Measurements from ENCODE around the gene NUDT16L1. TPM values are rescaled to one million over a fixed set of nuclear protein-coding genes. Genes with fewer than 3 reads are reported as not detected.

The NUDT16L1 gene
- total and polyA plus RNA-seq, 9 of the 15 experiments (the other 6 are each of a cell fraction or from before 2014, with no cell fraction given), result 1.4 to 37.6 (median 13.7) TPM

GRCh38 chr16:4697848-4698291 is 4.5 kb downstream of the NUDT16L1 start:
- Histone ChIP-seq H3K79me2 (ENCODE audit: control insufficient read depth, insufficient read depth, low read length) (peaks cover 12% of the 10 kb centered on the region), H3K4me2 (ENCODE audit: insufficient read depth, low read length) (no peak overlapping the region), H3K27ac (ENCODE audit: extremely low read depth, low read depth, low read length) (no peak overlapping the region), H3K4me3 (no peak overlapping the region), H4K20me1 (replicated peaks; ENCODE audit: control insufficient read depth, insufficient read depth, low read length) (peaks cover 8% of the 10 kb centered on the region; the same call in 1 of the 2 replicates), H3K27me3 (ENCODE audit: control insufficient read depth in 2 of 2, insufficient read depth in 2 of 2, low read length in 2 of 2) (no peaks in the 10 kb centered on the region), H3K9ac (ENCODE audit: insufficient read depth in 1 of 2, low read depth in 2 of 2, low read length in 2 of 2) (peak overlapping the region in 1 of 2 experiments; percentile 14; a peak in 1 of 4 replicates), H3K9me1 (ENCODE audit: control insufficient read depth, insufficient read depth, low read length) (peaks cover 3% of the 10 kb centered on the region), H3K36me3 (ENCODE audit: control insufficient read depth, insufficient read depth, low read length) (peaks cover 81% of the 10 kb centered on the region; the same call in 2 of the 3 replicates), H3K9me3 (replicated peaks; ENCODE audit: control insufficient read depth, insufficient read depth, low read depth, low read length) (no peaks in the 10 kb centered on the region), H3K4me1 (replicated peaks in 1 of 2; ENCODE audit: control insufficient read depth in 2 of 2, insufficient read depth in 2 of 2, low read length in 2 of 2) (peaks cover 3 to 57% of the 10 kb centered on the region in 2 experiments; a peak in 3 of 5 replicates), H2AFZ (ENCODE audit: low read depth, low read length) (no peak overlapping the region)
- ChIA-PET CTCF (ENCODE audit: low intra/inter-chr PET ratio) (no interaction called here), POLR2A (no interaction called here)
- no peak for FAIRE-seq
- WGBS (ENCODE audit: insufficient coverage, low coverage, missing lambda C conversion rate), result 82% methylated on average over 7 of the region's 9 CpGs
- intact Hi-C loops (cut with micrococcal nuclease), result no loop called here
- peak; percentile 12 for TF ChIP-seq POLR2G (IDR thresholded peaks at IDR 0.05; ENCODE audit: low read depth, low read length)
- TF ChIP-seq ZNF592 (IDR thresholded peaks at IDR 0.05), result no peak
- 0 out of 2 replicates have a peak, but pooled peaks have one; percentile 1 for TF ChIP-seq RBFOX2 (IDR thresholded peaks at IDR 0.05; ENCODE audit: low read depth, low read length)
- TF ChIP-seq RNF2 (IDR thresholded peaks at IDR 0.05), result no peak
- no peak for TF ChIP-seq IRF1 (CRISPR knock-in tag; IDR thresholded peaks at IDR 0.05; ENCODE audit: borderline replicate concordance)
- DNase-seq (ENCODE audit: extremely low read depth in 1 of 4, low spot score in 3 of 4), result no peak
- no peak for ATAC-seq
- in situ Hi-C loops (cut with MboI), result no loop called here
- no TSS peak for BruUV-seq (replicated peaks)
